Calu3 (cell line): ENCODE measurements around the gene PREB. TPM values are rescaled to one million over a fixed set of nuclear protein-coding genes. Genes with fewer than 3 reads are reported as not detected.

Source experiments
- BruUV-seq: library from RNA; stranded (reverse); fragments of 400-500 nt; replicated peaks from 2 replicates; lab custom pipeline; 2021; lab: Mats Ljungman, UMichigan
- CTCF ChIA-PET: fragments of 300-600 bp; sonication (Branson Sonifier 250); formaldehyde crosslinking; loops from one replicate; lab custom pipeline; 2022; ENCODE audit warnings: antibody characterized with exemption; lab: Charles Lee
- DNase-seq: peaks from one replicate; pipeline ENCODE4 v3.0.0; 2022
- H3K27ac Mint-ChIP-seq: one replicate; pipeline ENCODE4 v1.8.0; 2022; ENCODE audit warnings: mixed read lengths; ENCODE audit not compliant: unreplicated experiment
- H3K27me3 Mint-ChIP-seq: one replicate; pipeline ENCODE4 v1.8.0; 2022; ENCODE audit warnings: mixed read lengths; ENCODE audit not compliant: unreplicated experiment
- H3K36me3 Mint-ChIP-seq: one replicate; pipeline ENCODE4 v1.8.0; 2022; ENCODE audit warnings: mild to moderate bottlenecking, moderate library complexity, mixed read lengths; ENCODE audit not compliant: insufficient read depth, unreplicated experiment
- H3K4me1 Mint-ChIP-seq: one replicate; pipeline ENCODE4 v1.8.0; 2022; ENCODE audit warnings: mild to moderate bottlenecking, low read depth, mixed read lengths; ENCODE audit not compliant: unreplicated experiment
- H3K4me3 Mint-ChIP-seq: one replicate; pipeline ENCODE4 v1.8.0; 2022; ENCODE audit warnings: mild to moderate bottlenecking, low read depth, moderate library complexity, mixed read lengths; ENCODE audit not compliant: unreplicated experiment
- H3K9me3 Mint-ChIP-seq: one replicate; pipeline ENCODE4 v1.8.0; 2022; ENCODE audit warnings: low read depth, mixed read lengths; ENCODE audit not compliant: unreplicated experiment
- intact Hi-C: fragments of 100-400 bp; cut with micrococcal nuclease; formaldehyde crosslinking; loops from one replicate; pipeline ENCODE4 v1.10.0; 2022; ENCODE audit not compliant: unreplicated experiment
- total RNA-seq: library from RNA; stranded (reverse); gene quantifications from 2 replicates; pipeline ENCODE4 v1.2.3, GENCODE V29; 2022
- TF ChIP-seq, protein P1 (sequence below): fragments of 200-600 bp; IDR thresholded peaks from one replicate; pipeline ENCODE4 v1.8.0; 2022; ENCODE audit warnings: antibody characterized with exemption; ENCODE audit not compliant: unreplicated experiment

PREB gene
- total RNA-seq, 1 experiment from 2014 or later = 54.0 TPM

DNA sequence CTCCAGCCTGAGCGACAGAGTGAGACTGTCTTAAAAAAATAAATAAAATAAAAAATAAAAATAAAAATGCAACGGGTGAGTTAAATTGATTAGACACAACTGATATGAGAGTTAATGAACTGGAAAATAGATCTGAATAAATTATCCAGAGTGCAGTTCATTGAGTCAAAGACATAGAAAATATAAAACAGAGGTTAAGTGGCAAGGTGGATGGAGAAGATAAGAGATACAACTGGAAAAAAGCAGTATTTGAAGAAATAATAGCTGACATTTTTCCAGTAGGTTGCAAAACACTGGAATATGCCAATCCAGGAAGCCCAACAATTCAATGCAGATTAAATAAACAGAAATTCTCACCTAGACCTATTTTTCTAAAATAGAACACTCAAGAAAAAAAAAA is 26.2 kb downstream of the PREB start:
- no peaks in the 10 kb centered on the region for H3K9me3 Mint-ChIP-seq
- BruUV-seq = no TSS peak
- no peak overlapping the region for H3K4me3 Mint-ChIP-seq
- H3K4me1 Mint-ChIP-seq = no peaks in the 10 kb centered on the region
- intact Hi-C loops = no loop called here
- DNase-seq = no peak
- no peaks in the 10 kb centered on the region for H3K27me3 Mint-ChIP-seq
- TF ChIP-seq, protein P1, sequence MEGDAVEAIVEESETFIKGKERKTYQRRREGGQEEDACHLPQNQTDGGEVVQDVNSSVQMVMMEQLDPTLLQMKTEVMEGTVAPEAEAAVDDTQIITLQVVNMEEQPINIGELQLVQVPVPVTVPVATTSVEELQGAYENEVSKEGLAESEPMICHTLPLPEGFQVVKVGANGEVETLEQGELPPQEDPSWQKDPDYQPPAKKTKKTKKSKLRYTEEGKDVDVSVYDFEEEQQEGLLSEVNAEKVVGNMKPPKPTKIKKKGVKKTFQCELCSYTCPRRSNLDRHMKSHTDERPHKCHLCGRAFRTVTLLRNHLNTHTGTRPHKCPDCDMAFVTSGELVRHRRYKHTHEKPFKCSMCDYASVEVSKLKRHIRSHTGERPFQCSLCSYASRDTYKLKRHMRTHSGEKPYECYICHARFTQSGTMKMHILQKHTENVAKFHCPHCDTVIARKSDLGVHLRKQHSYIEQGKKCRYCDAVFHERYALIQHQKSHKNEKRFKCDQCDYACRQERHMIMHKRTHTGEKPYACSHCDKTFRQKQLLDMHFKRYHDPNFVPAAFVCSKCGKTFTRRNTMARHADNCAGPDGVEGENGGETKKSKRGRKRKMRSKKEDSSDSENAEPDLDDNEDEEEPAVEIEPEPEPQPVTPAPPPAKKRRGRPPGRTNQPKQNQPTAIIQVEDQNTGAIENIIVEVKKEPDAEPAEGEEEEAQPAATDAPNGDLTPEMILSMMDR = no peak
- CTCF ChIA-PET = interaction anchor here (0.6 to 0.8 kb wide), 2 partner anchors 26 to 172 kb away, joined by 3 to 6 read pairs; partner anchors contain the start of gene PREB
- H3K27ac Mint-ChIP-seq = no peak overlapping the region
- no peaks in the 10 kb centered on the region for H3K36me3 Mint-ChIP-seq

DNA sequence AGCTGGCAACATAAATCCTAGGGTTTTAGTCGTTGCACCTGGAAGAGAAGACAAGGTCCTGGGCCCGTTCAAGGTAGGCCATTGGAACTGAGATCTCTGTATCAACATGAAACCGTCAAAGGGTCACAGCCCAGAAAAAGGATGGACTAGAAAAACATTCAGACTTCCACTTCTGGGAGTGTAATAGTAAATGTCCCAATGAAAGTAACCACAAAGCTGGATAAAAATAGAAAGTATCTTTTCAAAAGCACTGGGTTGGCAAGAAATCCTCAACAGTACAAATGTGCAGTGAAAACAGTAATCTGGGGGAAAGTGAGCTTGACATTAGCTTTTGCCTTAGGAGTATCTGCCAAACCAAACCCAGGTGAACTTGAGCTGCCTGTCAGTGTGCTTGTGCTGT is 28.5 kb downstream of the PREB start:
- no peak for DNase-seq
- CTCF ChIA-PET = interaction anchor here (0.6 kb wide), 1 partner anchor 1248 kb away, joined by 5 read pairs; no protein-coding TSS in a partner anchor
- Mint-ChIP-seq H3K4me3 (no peak overlapping the region), H3K27me3 (no peaks in the 10 kb centered on the region), H3K27ac (no peak overlapping the region), H3K4me1 (no peaks in the 10 kb centered on the region), H3K36me3 (no peaks in the 10 kb centered on the region), H3K9me3 (no peaks in the 10 kb centered on the region)
- TF ChIP-seq, protein P1 = no peak
- BruUV-seq = no TSS peak
- intact Hi-C loops = no loop called here

DNA sequence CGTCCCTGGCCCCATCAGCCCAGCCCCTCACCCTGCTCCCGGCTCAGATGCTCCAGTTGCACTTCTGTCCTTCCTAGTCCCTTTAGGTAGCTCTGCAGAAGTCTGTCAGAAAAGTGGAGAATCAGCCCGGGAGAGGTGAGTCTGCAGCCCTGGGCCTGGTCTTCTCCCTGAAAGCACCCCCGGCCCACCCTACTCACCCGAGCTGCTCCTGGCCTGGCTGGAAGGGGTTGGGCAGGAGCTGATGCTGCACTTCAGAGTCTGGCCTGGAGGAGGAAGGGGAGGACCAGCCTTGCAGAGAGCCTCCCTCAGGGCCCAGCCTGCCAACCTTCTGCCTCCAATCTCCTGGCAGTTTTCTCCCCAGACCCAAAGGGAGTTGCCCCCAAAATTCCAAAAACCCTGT is 32.1 kb downstream of the PREB start:
- TF ChIP-seq, protein P1 = no peak
- no peak for DNase-seq
- no peaks in the 10 kb centered on the region for H3K4me1 Mint-ChIP-seq
- intact Hi-C loops = no loop called here
- H3K27ac Mint-ChIP-seq = no peak overlapping the region
- H3K4me3 Mint-ChIP-seq = no peak overlapping the region
- no peaks in the 10 kb centered on the region for H3K9me3 Mint-ChIP-seq
- H3K36me3 Mint-ChIP-seq = no peaks in the 10 kb centered on the region
- no peaks in the 10 kb centered on the region for H3K27me3 Mint-ChIP-seq
- BruUV-seq = no TSS peak
- CTCF ChIA-PET = no interaction called here

DNA sequence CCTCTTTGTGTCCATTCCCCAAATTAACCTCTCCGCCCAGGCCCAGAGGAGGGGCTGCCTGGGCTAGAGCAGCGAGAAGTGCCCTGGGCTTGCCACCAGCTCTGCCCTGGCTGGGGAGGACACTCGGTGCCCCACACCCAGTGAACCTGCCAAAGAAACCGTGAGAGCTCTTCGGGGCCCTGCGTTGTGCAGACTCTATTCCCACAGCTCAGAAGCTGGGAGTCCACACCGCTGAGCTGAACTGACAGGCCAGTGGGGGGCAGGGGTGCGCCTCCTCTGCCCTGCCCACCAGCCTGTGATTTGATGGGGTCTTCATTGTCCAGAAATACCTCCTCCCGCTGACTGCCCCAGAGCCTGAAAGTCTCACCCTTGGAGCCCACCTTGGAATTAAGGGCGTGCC is 34.4 kb downstream of the PREB start:
- DNase-seq = no peak
- Mint-ChIP-seq H3K27ac (no peak overlapping the region), H3K27me3 (no peaks in the 10 kb centered on the region), H3K36me3 (no peaks in the 10 kb centered on the region), H3K4me1 (no peaks in the 10 kb centered on the region), H3K4me3 (no peak overlapping the region), H3K9me3 (no peaks in the 10 kb centered on the region)
- TF ChIP-seq, protein P1 = no peak
- CTCF ChIA-PET = interaction anchor here (1.7 to 2.3 kb wide), 2 partner anchors 91 to 180 kb away, joined by 11 read pairs; no protein-coding TSS in a partner anchor
- intact Hi-C loops = no loop called here
- BruUV-seq = no TSS peak
